K562 (cell line): ENCODE data around the gene ARHGAP30. TPM values are rescaled to one million over a fixed set of nuclear protein-coding genes. Genes with fewer than 3 reads are reported as not detected.

Source experiments
- ADNP ChIP-seq: fragments of 200-800 bp; sonication (Bioruptor generic); IDR thresholded peaks from 2 replicates; pipeline ENCODE4 v1.6.1; 2016; ENCODE audit warnings: missing genetic modification characterization, missing compliant biosample characterization
- CHD2 ChIP-seq: IDR thresholded peaks from 2 replicates; pipeline ENCODE4 v1.6.1; 2011; ENCODE audit warnings: low read depth, low read length
- E2F5 ChIP-seq: sonication (generic); formaldehyde crosslinking; IDR thresholded peaks from 2 replicates; pipeline ENCODE4 v1.8.0; 2022; ENCODE audit warnings: mild to moderate bottlenecking, missing genetic modification reagents
- ETV1 ChIP-seq: fragments of 450-650 bp; conservative IDR thresholded peaks from 2 replicates; pipeline ENCODE4 v1.6.1; 2016; ENCODE audit warnings: missing genetic modification characterization, control low read depth, low read depth, missing compliant biosample characterization
- FOXM1 ChIP-seq, 2 experiments: fragments of 450-650 bp in 1 of 2; sonication (generic) in 1 of 2; formaldehyde crosslinking in 1 of 2; IDR thresholded peaks; 2 replicates each; pipeline versions ENCODE4 v1.6.1 to v1.9.0; 2017 to 2022; ENCODE audit warnings: low read depth in 2 of 2, mild to moderate bottlenecking in 2 of 2, missing genetic modification reagents in 1 of 2, moderate library complexity in 1 of 2
- L3MBTL2 ChIP-seq: fragments of 450-650 bp; IDR thresholded peaks from 2 replicates; pipeline ENCODE4 v1.6.1; 2016; ENCODE audit warnings: mild to moderate bottlenecking, moderate library complexity
- MCM2 ChIP-seq: fragments of 450-650 bp; IDR thresholded peaks from 2 replicates; pipeline ENCODE4 v1.6.1; 2017; ENCODE audit warnings: low read depth, mild to moderate bottlenecking
- NR2C1 ChIP-seq, 2 experiments: fragments of 450-650 bp; IDR thresholded peaks; 2 replicates each; pipeline ENCODE4 v1.6.1; 2017; ENCODE audit warnings: mild to moderate bottlenecking in 2 of 2, antibody characterized with exemption in 1 of 2, inconsistent platforms in 1 of 2, missing compliant biosample characterization in 1 of 2, missing genetic modification characterization in 1 of 2
- RBM25 ChIP-seq: fragments of 200-400 bp; formaldehyde crosslinking; IDR thresholded peaks from 2 replicates; pipeline ENCODE4 v1.6.1; 2018; ENCODE audit warnings: low read length, low read depth, moderate library complexity; ENCODE audit not compliant: severe bottlenecking
- RFX7 ChIP-seq: fragments of 250-450 bp; sonication (Bioruptor Pico); IDR thresholded peaks from 2 replicates; pipeline ENCODE4 v1.5.1; 2021; ENCODE audit warnings: mild to moderate bottlenecking
- SRSF3 ChIP-seq: fragments of 200-400 bp; formaldehyde crosslinking; IDR thresholded peaks from 2 replicates; pipeline ENCODE4 v1.6.1; 2016; ENCODE audit warnings: mild to moderate bottlenecking, low read length, moderate library complexity; ENCODE audit not compliant: insufficient read depth
- TEAD2 ChIP-seq: fragments of 450-650 bp; IDR thresholded peaks from 2 replicates; pipeline ENCODE4 v1.6.1; 2016; ENCODE audit warnings: missing genetic modification characterization, control low read depth, missing compliant biosample characterization
- ZNF282 ChIP-seq: sonication (generic); formaldehyde crosslinking; IDR thresholded peaks from 2 replicates; pipeline ENCODE4 v1.8.1; 2023; ENCODE audit warnings: missing genetic modification reagents
- ZNF518B ChIP-seq: fragments of 250-450 bp; sonication (Bioruptor Pico); IDR thresholded peaks from 2 replicates; pipeline ENCODE4 v1.5.0; 2021; ENCODE audit warnings: mild to moderate bottlenecking, moderate library complexity
- ZNF696 ChIP-seq: fragments of 250-450 bp; sonication (Bioruptor Pico); conservative IDR thresholded peaks from 2 replicates; pipeline ENCODE4 v1.4.0; 2020; ENCODE audit warnings: mild to moderate bottlenecking, moderate library complexity
- ZZZ3 ChIP-seq: fragments of 450-650 bp; IDR thresholded peaks from 2 replicates; pipeline ENCODE4 v1.6.1; 2016; ENCODE audit warnings: antibody characterized with exemption, mild to moderate bottlenecking, moderate library complexity
- polyA plus RNA-seq, 8 experiments: library from polyadenylated mRNA; depleted of rRNA in 4 of 8; stranded (reverse) in 5 of 8; unstranded in 3 of 8; fragments of >200 nt; fragmentation: Nextera tagmentation in 2 of 8; fragmentation: Illumina TruSeq in 1 of 8; extraction: Ambion mirVana in 2 of 8; extraction: Trizol in 1 of 8; gene quantifications; 2 replicates each; pipeline versions ENCODE4 v1.2.1 to v1.2.3, GENCODE V29; 2011 to 2014; ENCODE audit warnings: inconsistent platforms in 1 of 8, missing spikeins in 1 of 8
- total RNA-seq, 7 experiments: library from RNA; depleted of rRNA in 6 of 7; stranded (reverse); fragments of >200 nt in 6 of 7; fragmentation: Illumina TruSeq in 2 of 7; extraction: Trizol in 2 of 7; gene quantifications; 2 replicates each; pipeline versions ENCODE4 v1.2.1 to v1.2.3, GENCODE V29; 2011 to 2021; ENCODE audit warnings: low replicate concordance in 1 of 7
- TF ChIP-seq, protein P1 (sequence below): fragments of 250-450 bp; sonication (Bioruptor Pico); IDR thresholded peaks from 2 replicates; pipeline ENCODE4 v1.5.0; 2020; ENCODE audit warnings: mild to moderate bottlenecking, borderline replicate concordance
- TF ChIP-seq, protein P2 (sequence below): fragments of 200-800 bp; sonication (Bioruptor generic); IDR thresholded peaks from 2 replicates; pipeline ENCODE4 v1.6.1; 2017; ENCODE audit warnings: missing genetic modification characterization, missing compliant biosample characterization

ARHGAP30 gene
- total and polyA plus RNA-seq, 9 of the 15 experiments (the other 6 are each of a cell fraction or from before 2014, with no cell fraction given), result 0.01 to 0.73 (median 0.12) TPM

DNA sequence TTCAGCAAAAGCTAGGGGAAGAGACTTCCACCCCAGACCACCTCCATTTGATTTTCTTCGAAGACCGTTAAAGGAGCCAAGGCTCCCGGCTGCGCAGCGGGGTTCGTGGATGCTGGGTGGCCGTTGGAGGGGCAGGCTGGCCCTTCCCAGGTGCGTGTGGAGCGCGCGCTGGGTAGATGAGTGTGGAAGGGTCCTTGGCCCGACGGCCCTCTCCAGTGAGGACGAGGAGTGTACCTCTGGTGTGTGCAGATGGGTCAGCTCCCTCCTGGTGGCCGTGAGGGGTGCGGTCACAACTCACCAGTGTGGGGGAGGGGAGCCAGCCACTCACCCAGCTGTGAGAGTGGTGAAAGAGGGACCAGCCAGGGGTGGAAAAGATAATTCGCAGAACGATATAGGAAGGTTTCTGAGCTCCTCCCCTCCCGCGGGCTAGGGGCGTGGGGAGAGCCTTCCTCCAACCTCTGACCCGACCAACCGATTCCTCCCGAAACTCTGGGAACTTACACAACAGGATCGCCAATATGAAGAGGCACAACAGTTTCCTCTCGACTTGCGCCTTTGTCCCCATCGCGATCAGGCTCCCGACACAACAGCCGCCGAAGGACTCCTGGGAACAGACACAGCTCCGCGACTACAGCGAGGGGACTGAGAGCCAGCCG lies 49.1 kb downstream of the ARHGAP30 start, which contains the start of gene F11R (continued):
- TF ChIP-seq, protein P1, sequence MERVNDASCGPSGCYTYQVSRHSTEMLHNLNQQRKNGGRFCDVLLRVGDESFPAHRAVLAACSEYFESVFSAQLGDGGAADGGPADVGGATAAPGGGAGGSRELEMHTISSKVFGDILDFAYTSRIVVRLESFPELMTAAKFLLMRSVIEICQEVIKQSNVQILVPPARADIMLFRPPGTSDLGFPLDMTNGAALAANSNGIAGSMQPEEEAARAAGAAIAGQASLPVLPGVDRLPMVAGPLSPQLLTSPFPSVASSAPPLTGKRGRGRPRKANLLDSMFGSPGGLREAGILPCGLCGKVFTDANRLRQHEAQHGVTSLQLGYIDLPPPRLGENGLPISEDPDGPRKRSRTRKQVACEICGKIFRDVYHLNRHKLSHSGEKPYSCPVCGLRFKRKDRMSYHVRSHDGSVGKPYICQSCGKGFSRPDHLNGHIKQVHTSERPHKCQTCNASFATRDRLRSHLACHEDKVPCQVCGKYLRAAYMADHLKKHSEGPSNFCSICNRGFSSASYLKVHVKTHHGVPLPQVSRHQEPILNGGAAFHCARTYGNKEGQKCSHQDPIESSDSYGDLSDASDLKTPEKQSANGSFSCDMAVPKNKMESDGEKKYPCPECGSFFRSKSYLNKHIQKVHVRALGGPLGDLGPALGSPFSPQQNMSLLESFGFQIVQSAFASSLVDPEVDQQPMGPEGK (CRISPR knock-in tag), result no peak
- TF ChIP-seq SRSF3 (no peak), ETV1 (0 out of 2 replicates have a peak, but pooled peaks have one; percentile 26), ZNF696 (no peak), RFX7 (no peak), RBM25 (no peak), ZNF518B (no peak), TEAD2 (tag) (no peak), ZZZ3 (no peak), L3MBTL2 (peak; percentile 41), FOXM1 (IDR thresholded peaks at IDR 0.05; ENCODE audit: low read depth) (no peak), FOXM1 (CRISPR knock-in tag; IDR thresholded peaks at IDR 0.05; ENCODE audit: low read depth) (peak; percentile 90), NR2C1 (IDR thresholded peaks at IDR 0.05) (peak; percentile 86), NR2C1 (tag; IDR thresholded peaks at IDR 0.05) (peak; percentile 84), ZNF282 (CRISPR knock-in tag) (no peak), MCM2 (no peak), CHD2 (peak; percentile 63), E2F5 (no peak), ADNP (no peak)
- TF ChIP-seq, protein P2, sequence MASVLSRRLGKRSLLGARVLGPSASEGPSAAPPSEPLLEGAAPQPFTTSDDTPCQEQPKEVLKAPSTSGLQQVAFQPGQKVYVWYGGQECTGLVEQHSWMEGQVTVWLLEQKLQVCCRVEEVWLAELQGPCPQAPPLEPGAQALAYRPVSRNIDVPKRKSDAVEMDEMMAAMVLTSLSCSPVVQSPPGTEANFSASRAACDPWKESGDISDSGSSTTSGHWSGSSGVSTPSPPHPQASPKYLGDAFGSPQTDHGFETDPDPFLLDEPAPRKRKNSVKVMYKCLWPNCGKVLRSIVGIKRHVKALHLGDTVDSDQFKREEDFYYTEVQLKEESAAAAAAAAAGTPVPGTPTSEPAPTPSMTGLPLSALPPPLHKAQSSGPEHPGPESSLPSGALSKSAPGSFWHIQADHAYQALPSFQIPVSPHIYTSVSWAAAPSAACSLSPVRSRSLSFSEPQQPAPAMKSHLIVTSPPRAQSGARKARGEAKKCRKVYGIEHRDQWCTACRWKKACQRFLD (CRISPR knock-in tag), result no peak
